T47D (cell line): Measurements from ENCODE around the gene SLC32A1.

Experiments
- DNase-seq, 2 experiments: peaks; one replicate each; pipeline versions ENCODE4 v3.0.0 to v3.0.0-alpha.2; 2011 to 2012; ENCODE audit warnings: low read depth in 1 of 2, low spot score in 1 of 2
- JUND ChIP-seq: IDR thresholded peaks from 2 replicates; pipeline ENCODE4 v1.6.1; 2012; ENCODE audit warnings: low read depth
- in situ Hi-C: cut with HindIII; loops from 2 replicates; pipeline ENCODE4 v1.10.0; 2016; ENCODE audit warnings: low sequenced_read_pairs, low pct_unique_long_range_greater_than_20kb

The SLC32A1 gene

DNA sequence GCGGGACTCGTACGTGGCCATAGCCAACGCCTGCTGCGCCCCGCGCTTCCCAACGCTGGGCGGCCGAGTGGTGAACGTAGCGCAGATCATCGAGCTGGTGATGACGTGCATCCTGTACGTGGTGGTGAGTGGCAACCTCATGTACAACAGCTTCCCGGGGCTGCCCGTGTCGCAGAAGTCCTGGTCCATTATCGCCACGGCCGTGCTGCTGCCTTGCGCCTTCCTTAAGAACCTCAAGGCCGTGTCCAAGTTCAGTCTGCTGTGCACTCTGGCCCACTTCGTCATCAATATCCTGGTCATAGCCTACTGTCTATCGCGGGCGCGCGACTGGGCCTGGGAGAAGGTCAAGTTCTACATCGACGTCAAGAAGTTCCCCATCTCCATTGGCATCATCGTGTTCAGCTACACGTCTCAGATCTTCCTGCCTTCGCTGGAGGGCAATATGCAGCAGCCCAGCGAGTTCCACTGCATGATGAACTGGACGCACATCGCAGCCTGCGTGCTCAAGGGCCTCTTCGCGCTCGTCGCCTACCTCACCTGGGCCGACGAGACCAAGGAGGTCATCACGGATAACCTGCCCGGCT is 3.4 kb downstream of the SLC32A1 start:
- in situ Hi-C loops, result no loop called here

DNA sequence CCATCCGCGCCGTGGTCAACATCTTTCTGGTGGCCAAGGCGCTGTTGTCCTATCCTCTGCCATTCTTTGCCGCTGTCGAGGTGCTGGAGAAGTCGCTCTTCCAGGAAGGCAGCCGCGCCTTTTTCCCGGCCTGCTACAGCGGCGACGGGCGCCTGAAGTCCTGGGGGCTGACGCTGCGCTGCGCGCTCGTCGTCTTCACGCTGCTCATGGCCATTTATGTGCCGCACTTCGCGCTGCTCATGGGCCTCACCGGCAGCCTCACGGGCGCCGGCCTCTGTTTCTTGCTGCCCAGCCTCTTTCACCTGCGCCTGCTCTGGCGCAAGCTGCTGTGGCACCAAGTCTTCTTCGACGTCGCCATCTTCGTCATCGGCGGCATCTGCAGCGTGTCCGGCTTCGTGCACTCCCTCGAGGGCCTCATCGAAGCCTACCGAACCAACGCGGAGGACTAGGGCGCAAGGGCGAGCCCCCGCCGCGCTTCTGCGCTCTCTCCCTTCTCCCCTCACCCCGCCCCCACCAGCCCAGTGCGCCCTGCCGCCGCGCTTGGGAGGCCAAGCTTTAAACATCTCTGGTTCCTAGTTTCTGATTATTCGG is 4.0 kb downstream of the SLC32A1 start:
- TF ChIP-seq JUND, result no peak
- in situ Hi-C loops, result no loop called here
- no peak for DNase-seq

More for the DNA sequence above, 3.4 kb downstream of the SLC32A1 start:
- no peak for TF ChIP-seq JUND
- peak in 1 of 2 experiments; percentile 22 for DNase-seq

DNA sequence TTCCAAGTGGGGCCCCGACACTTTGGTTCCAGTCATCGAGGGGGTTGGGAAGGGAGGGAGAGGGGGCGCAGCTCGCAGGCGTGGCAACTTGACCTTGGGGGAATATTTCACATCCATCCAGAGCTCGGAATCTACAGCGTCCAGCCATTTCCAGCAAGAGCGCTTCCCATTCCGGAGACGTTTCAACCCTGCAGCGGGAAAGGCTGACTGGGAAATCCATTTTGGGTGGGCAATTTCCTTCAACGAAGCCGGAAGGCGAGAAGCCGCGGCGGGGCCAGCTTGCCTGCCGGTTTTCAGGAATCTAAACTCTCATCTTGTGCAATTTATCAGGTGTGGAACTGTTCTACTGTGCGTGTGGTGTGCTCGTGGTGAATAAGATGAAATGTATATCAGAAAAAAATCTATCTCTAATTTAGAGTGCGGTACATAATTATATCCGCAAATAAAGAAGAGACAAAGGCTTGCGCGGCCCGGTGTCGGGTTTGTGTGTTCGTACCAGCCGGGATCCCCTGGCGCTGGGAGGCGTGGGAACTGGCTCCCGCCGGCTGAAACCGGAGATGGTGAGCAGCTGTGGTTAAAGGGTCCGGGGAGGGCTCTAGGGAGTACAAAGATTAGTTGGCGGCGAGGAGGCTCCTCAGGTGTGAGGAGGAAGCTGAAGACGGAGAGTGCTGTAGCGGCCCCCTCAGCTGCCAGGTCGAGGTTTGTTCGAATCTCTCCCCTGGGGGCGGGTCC is 4.8 kb downstream of the SLC32A1 start:
- in situ Hi-C loops, result no loop called here

DNA sequence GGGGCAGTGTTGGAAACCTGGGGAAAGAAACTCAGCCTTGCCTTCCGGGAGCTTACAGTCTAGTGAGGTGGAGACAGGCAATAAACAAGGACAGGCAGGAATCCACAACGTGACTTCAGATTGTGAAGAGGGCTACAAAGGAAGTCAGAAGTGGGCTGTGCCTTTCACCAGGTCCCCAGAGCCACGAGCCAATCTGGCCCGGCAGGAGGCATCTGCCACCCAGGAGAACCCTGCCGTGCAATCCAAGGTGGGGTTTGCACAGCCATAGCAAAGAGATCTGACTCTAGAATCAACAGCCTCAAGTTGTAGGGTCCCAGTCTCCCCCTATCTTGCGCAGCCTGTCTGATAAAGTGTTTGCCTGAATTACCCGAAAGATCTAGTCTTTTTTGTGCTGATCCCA is 5.5 kb downstream of the SLC32A1 start:
- in situ Hi-C loops, result no loop called here
- no peak for TF ChIP-seq JUND
- DNase-seq, result no peak

More for the DNA sequence above, 4.8 kb downstream of the SLC32A1 start:
- no peak for TF ChIP-seq JUND
- DNase-seq, result no peak

DNA sequence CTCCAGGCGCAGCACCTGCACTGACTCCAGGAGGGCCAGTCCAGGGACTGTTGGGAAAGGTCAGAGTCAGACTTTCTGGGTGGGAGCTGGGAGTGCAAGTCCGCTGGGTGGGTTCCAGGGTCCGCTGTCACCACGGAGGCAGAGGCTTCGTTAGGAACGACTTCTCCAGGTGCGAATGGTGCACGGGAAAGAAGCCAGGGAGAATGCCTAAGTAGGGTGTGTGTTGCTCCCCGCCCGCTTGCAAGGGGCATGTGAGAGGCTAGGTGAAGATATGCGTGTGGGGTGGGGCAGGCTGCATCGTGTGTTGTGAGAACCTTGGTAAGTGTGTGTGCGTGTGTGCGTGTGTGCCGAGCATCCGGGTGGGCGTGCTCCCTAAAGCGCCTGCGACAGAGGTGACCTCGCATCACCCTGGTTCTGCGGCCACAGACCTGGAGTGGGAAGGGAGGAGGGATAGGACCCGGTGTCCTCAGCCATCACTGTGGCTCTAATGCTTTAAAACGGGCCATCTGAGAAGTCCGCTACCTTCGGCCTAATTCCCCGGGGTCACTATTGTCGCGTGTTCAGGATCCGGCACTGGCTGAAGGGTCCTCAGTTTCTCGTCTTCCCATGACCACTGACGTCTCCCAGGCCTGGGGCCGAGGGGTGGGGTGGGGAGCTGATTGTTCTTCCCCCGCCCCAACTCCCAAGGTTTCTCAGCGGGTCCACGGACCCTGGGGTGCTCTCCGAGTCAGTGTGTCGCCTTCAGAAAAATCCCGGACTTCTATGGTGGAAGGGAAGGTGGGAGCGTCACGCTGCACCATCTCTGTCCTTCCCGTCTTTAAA is 6.1 kb downstream of the SLC32A1 start:
- peak in 1 of 2 experiments; percentile 33 for DNase-seq

DNA sequence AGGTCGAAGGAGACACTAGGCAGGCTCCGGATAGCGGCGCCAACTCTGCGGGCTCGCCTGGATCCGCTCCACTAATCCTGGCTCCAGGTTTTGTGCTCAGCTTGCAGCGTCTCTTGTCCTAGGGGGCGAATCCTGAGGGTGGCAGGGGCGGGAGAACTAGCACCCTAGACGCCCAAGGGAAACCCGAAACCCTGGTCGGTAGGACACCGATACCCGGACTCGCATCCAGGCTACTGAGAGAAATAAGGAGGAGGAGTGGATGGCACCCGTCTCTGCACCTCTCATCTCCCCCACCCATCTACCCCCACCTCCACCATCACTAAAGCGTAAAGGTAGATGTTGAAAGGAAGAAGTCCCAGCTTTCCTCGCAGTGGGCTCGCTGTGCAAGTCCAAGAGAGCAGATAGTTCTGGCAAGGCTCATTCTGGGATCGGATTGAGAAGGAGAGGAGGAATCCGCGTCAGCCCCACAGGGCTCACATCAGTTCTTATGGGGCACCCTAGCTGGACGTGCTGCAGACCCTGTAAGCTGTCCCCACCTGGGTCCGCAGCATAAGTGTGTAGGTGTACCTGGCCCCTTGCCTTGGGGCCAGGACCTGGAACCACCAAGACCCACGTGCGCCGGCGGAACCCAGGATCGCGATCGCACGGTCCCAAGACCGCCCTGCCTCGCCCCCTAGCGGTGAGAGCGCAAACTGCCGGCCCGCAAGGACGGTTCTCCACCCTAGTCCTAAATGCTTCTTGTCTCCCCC is 6.9 kb downstream of the SLC32A1 start:
- no peak for TF ChIP-seq JUND
- peak; percentile 78 to 91 for DNase-seq
- in situ Hi-C loops, result no loop called here

More for the DNA sequence above, 6.1 kb downstream of the SLC32A1 start:
- in situ Hi-C loops, result no loop called here
- TF ChIP-seq JUND, result no peak

DNA sequence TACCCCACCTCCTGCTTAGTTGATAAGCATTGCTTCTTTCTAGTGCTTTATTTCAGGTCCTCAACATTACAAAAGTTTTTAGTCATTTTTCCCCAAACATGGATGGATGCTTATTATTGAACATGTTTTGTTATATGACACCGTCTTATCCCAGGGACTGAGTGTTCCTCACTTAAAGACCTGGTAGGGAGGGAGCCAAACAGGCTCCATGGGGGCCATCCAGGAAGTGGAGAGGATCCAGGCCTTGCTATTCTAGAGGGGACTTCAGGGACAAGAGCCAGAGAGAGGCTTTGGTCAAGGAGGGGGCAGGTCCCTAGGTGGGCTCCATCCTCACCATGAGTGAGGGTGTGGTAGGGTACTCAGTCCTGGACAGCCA is 7.4 kb downstream of the SLC32A1 start:
- no peak for TF ChIP-seq JUND
- in situ Hi-C loops, result no loop called here
- DNase-seq, result no peak

DNA sequence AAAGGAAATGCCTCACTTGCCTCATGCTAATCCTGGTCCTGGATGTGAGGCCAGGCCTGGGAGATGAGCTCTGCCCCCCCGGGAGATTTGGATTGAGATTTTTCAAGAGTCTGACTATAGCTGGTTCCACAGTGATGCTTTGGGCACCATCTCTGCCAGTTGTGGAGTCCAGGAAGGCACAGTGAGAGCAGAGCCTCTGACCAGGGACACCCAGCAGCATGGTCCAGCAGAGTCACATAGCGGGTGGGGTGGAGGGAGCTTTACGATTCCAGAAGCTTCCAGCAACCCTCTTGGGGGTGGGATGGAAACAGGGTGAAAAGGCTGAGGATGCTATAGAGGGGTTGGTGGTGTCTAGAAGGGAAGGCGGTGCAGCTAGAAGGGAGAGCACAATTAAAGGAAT is 8.7 kb downstream of the SLC32A1 start:
- in situ Hi-C loops, result no loop called here
- TF ChIP-seq JUND, result no peak
- DNase-seq, result no peak

DNA sequence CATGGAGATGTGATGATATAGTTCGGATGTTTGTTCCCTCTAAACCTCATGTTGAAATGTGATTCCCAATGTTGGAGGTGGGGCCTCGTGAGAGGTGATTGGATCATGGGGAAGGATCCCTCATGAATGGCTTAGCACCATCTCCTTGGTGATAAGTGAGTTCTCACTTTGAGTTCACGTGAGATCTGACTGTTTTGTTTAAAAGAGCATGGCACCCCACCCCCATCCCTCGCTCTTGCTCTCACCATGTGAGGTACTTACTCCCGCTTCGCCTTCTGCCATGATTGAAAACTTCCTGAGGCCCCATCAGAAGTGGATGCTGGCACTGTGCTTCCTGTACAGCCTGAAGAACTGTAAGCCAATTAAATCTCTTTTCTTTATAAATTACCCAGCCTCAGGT is 10.9 kb downstream of the SLC32A1 start:
- TF ChIP-seq JUND, result no peak
- in situ Hi-C loops, result no loop called here
- no peak for DNase-seq

DNA sequence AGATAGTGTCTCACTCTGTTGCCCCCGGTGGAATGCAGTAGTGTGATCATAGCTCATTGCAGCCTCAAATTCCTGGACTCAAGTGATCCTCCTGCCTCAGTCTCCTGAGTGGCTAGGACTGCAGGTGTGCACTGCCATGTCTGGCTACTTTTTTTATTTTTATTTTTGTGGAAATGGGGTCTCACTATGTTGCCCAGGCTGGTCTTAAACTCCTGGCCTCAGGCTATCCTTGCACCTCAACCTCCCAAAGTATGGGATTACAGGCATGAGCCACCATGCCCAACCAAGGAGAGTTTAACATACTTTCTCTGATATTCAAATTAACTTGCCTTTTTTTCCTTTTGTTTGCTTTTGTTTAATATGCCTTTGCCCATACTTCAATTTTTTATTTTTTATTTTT is 13.6 kb downstream of the SLC32A1 start:
- DNase-seq, result no peak
- in situ Hi-C loops, result no loop called here
- no peak for TF ChIP-seq JUND

DNA sequence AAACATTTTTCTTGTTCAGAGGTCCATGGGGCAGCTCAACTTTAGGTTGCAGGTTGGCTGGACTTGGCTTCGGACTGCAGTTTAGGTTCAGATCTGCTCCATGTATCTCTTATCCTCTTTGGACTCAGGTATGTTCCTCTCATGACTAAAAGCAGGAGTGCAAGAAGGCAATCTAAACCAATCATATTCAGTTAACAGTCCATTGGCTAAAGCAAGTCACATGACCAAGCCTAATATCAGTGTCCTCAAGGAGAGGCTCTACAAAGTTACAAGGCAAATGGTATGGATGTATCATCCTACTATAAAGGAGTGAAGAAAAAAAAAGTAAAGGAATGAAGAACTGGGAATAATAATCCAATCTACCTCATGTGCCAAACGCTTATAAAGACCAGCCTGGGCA is 21.5 kb downstream of the SLC32A1 start:
- in situ Hi-C loops, result no loop called here
- TF ChIP-seq JUND, result no peak
- DNase-seq, result no peak

DNA sequence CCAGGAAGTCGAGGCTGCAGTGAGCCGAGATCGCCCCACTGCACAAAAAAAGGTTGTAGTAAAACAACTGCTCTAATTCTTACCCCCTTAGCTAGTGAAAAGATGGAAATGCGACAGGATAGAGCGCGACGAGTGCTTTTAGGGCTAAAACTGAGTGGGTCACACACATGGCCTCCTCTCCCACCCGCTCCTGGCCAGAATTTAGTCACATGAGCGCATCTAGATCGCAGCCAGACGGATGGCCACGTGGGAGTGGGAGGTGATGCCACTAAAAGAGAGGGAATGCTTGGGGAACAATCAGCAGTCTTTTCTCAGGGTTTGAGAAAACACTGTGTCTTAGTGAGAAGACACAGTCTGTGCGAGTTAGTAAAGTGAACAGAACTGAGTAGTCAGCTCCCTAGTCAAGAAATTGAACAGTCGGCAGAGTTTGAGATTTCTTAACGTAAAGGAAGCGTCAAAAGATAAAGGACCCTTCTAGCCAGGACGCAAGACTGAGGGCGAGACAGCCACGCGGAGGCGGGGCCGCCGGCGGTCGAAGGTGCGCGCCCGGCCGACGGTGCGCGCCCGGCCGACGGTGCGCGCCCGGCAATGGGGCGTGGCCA is 23.3 kb downstream of the SLC32A1 start:
- in situ Hi-C loops, result no loop called here
- no peak for TF ChIP-seq JUND
- DNase-seq, result no peak
